Neural progenitor cell (in vitro differentiated cells): Measurements from ENCODE around the gene SLC12A9.

Source experiments
- CTCF ChIP-seq: fragments of 200-600 bp; sonication (generic); IDR thresholded peaks from 2 replicates; pipeline ENCODE4 v1.5.1; 2017; ENCODE audit warnings: antibody characterized with exemption, mild to moderate bottlenecking
- EZH2phosphoT487 ChIP-seq: fragments of 200-600 bp; sonication (generic); IDR thresholded peaks from 2 replicates; pipeline ENCODE4 v1.6.1; 2017; ENCODE audit warnings: antibody characterized with exemption

DNA sequence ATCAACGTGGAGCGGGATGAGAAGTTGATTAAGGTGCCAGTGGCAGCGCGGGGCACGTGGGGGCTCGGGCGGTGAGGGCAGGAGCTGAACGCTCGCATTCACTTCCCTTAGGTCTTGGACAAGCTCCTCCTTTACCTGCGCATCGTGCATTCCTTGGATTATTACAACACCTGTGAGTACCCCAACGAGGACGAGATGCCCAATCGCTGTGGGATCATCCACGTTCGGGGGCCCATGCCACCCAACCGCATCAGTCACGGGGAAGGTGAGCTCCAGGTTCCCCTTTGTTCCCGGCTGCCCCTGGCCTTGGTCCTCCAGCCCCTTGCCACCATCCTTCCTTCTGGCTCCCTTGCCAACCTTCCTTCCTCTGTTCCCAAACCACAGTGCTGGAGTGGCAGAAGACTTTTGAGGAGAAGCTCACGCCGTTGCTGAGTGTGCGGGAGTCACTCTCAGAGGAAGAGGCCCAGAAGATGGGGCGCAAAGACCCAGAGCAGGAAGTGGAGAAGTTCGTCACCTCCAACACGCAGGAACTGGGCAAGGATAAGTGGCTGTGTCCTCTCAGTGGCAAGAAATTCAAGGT lies 34.5 kb downstream of the SLC12A9 start:
- TF ChIP-seq CTCF (no peak), EZH2phosphoT487 (no peak)
